IMR-90 (cell line): Measurements from ENCODE around the gene SLC25A3. TPM values are rescaled to one million over a fixed set of nuclear protein-coding genes. Genes with fewer than 3 reads are reported as not detected.

Source experiments
- ATAC-seq: fragments of 200-7000 bp; cut with Tn5 transposase; 2 replicates; pipeline ENCODE4 v1.9.1; 2020; ENCODE audit warnings: low read depth, mild to moderate bottlenecking, moderate library complexity
- BruUV-seq: library from RNA; stranded (reverse); fragments of 400-500 nt; replicated peaks from 2 replicates; lab custom pipeline; 2021; lab: Mats Ljungman, UMichigan
- CTCF ChIA-PET: fragments of 300-600 bp; formaldehyde crosslinking; extraction: SDS; loops from one replicate; lab custom pipeline; 2021; ENCODE audit warnings: antibody characterized with exemption; lab: Yijun Ruan, JAX
- POLR2A ChIA-PET: fragments of 300-600 bp; sonication (Branson Sonifier 250); formaldehyde crosslinking; loops from one replicate; lab custom pipeline; 2022; ENCODE audit warnings: antibody characterized with exemption; ENCODE audit not compliant: unreplicated experiment; lab: Charles Lee
- DNase-seq: peaks from one replicate; pipeline ENCODE4 v3.0.0; 2013
- H2AFZ ChIP-seq: replicated peaks from 2 replicates; pipeline ENCODE3; 2013; ENCODE audit warnings: low read length, mild to moderate bottlenecking; ENCODE audit not compliant: poor library complexity
- H2AK5ac ChIP-seq: 2 replicates; pipeline ENCODE4 v1.6.1; 2013; ENCODE audit warnings: low read depth, low read length, inconsistent platforms
- H2AK9ac ChIP-seq: replicated peaks from 2 replicates; pipeline ENCODE3; 2013; ENCODE audit warnings: mild to moderate bottlenecking, low read depth, low read length, moderate library complexity; ENCODE audit not compliant: poor library complexity
- H2BK120ac ChIP-seq: 2 replicates; pipeline ENCODE4 v1.6.1; 2013; ENCODE audit warnings: low read depth, low read length, inconsistent platforms
- H2BK15ac ChIP-seq: 3 replicates; pipeline ENCODE4 v1.6.1; 2013; ENCODE audit warnings: low read depth, low read length, inconsistent platforms
- H2BK20ac ChIP-seq: 2 replicates; pipeline ENCODE4 v1.6.1; 2013; ENCODE audit warnings: low read depth, mild to moderate bottlenecking, inconsistent platforms, low read length, moderate library complexity
- H2BK5ac ChIP-seq: 2 replicates; pipeline ENCODE4 v1.6.1; 2013; ENCODE audit warnings: mild to moderate bottlenecking, low read depth, low read length, inconsistent platforms; ENCODE audit not compliant: poor library complexity, severe bottlenecking
- H3K14ac ChIP-seq: replicated peaks from 2 replicates; pipeline ENCODE4 v1.6.1; 2013; ENCODE audit warnings: low read depth, low read length, inconsistent platforms
- H3K18ac ChIP-seq: 2 replicates; pipeline ENCODE4 v1.6.1; 2013; ENCODE audit warnings: low read depth, low read length, control low read depth
- H3K23ac ChIP-seq: 2 replicates; pipeline ENCODE4 v1.6.1; 2013; ENCODE audit warnings: low read depth, low read length, inconsistent platforms
- H3K27ac ChIP-seq: 2 replicates; pipeline ENCODE4 v1.5.1; 2013; ENCODE audit warnings: mild to moderate bottlenecking, control low read depth, low read length; ENCODE audit not compliant: insufficient read depth
- H3K27me3 ChIP-seq: 2 replicates; pipeline ENCODE4 v1.6.1; 2013; ENCODE audit warnings: low read length; ENCODE audit not compliant: control insufficient read depth, insufficient read depth
- H3K36me3 ChIP-seq: 2 replicates; pipeline ENCODE4 v1.6.1; 2013; ENCODE audit warnings: low read length, mixed read lengths; ENCODE audit not compliant: control insufficient read depth, insufficient read depth
- H3K4ac ChIP-seq: 2 replicates; pipeline ENCODE4 v1.6.1; 2013; ENCODE audit warnings: low read depth, low read length, inconsistent platforms
- H3K4me1 ChIP-seq: 2 replicates; pipeline ENCODE4 v1.6.1; 2013; ENCODE audit warnings: low read length, mixed read lengths; ENCODE audit not compliant: control insufficient read depth, insufficient read depth
- H3K4me2 ChIP-seq: 2 replicates; pipeline ENCODE4 v1.6.1; 2013; ENCODE audit warnings: low read depth, mild to moderate bottlenecking, control low read depth, low read length, moderate library complexity
- H3K4me3 ChIP-seq: 2 replicates; pipeline ENCODE4 v1.5.1; 2013; ENCODE audit warnings: low read depth, mild to moderate bottlenecking, control low read depth, low read length, moderate library complexity; ENCODE audit not compliant: insufficient read depth
- H3K56ac ChIP-seq: 2 replicates; pipeline ENCODE4 v1.6.1; 2013; ENCODE audit warnings: low read length, inconsistent platforms; ENCODE audit not compliant: insufficient read depth; ENCODE audit errors: extremely low read depth
- H3K79me1 ChIP-seq, 2 experiments: 2 replicates each; pipeline ENCODE4 v1.6.1; 2013; ENCODE audit warnings: low read length in 2 of 2, inconsistent platforms in 1 of 2, low read depth in 1 of 2
- H3K9ac ChIP-seq: 2 replicates; pipeline ENCODE4 v1.6.1; 2013; ENCODE audit warnings: low read depth, low read length, control low read depth
- H3K9me1 ChIP-seq: 2 replicates; pipeline ENCODE4 v1.6.1; 2013; ENCODE audit warnings: low read length, inconsistent platforms; ENCODE audit not compliant: insufficient read depth
- H3K9me3 ChIP-seq: 2 replicates; pipeline ENCODE4 v1.6.1; 2013; ENCODE audit warnings: low read length; ENCODE audit not compliant: control insufficient read depth, insufficient read depth
- H4K20me1 ChIP-seq: 2 replicates; pipeline ENCODE4 v1.6.1; 2013; ENCODE audit warnings: low read length, inconsistent platforms; ENCODE audit not compliant: insufficient read depth
- H4K5ac ChIP-seq: 2 replicates; pipeline ENCODE4 v1.6.1; 2013; ENCODE audit warnings: mild to moderate bottlenecking, low read depth, low read length, control low read depth
- H4K8ac ChIP-seq, 2 experiments: 2 replicates each; pipeline ENCODE4 v1.6.1; 2013; ENCODE audit warnings: low read depth in 2 of 2, low read length in 2 of 2, control low read depth in 1 of 2, inconsistent platforms in 1 of 2
- H4K91ac ChIP-seq: 2 replicates; pipeline ENCODE4 v1.6.1; 2013; ENCODE audit warnings: low read depth, low read length, inconsistent platforms; ENCODE audit not compliant: insufficient read depth
- MXI1 ChIP-seq: IDR thresholded peaks from 2 replicates; pipeline ENCODE4 v1.6.1; 2012; ENCODE audit warnings: low read depth, mild to moderate bottlenecking, low read length, moderate library complexity, borderline replicate concordance
- WGBS, 2 experiments: methylation state at CpG; one replicate each; pipeline versions ENCODE4 v1.1.5 to v1.1.7; 2013; ENCODE audit warnings: missing lambda C conversion rate in 2 of 2; ENCODE audit not compliant: insufficient read length in 1 of 2; ENCODE audit errors: extremely low coverage in 2 of 2; 5-methylcytosine and 5-hydroxymethylcytosine counted together
- dilution Hi-C: fragments of 300-500 bp; cut with HindIII; formaldehyde crosslinking; loops from one replicate; pipeline ENCODE4 v1.14.3; 2018; ENCODE audit warnings: low sequenced_read_pairs; ENCODE audit not compliant: unreplicated experiment
- in situ Hi-C: fragments of 300-500 bp; cut with MboI; formaldehyde crosslinking; loops from 3 replicates; pipeline ENCODE4 v1.14.3; 2019; ENCODE audit warnings: low sequenced_read_pairs, inconsistent platforms, mixed read lengths
- intact Hi-C: fragments of 100-400 bp; cut with micrococcal nuclease; formaldehyde crosslinking; loops from 2 replicates; pipeline ENCODE4 v1.10.0; 2022
- polyA plus RNA-seq, 3 experiments: library from polyadenylated mRNA; depleted of rRNA; stranded (reverse); fragments of >200 nt; gene quantifications; 2 replicates each; pipeline ENCODE4 v1.2.3, GENCODE V29; 2012; ENCODE audit warnings: low replicate concordance in 1 of 3
- total RNA-seq: library from RNA; depleted of rRNA; stranded (reverse); fragments of >200 nt; gene quantifications from 2 replicates; pipeline ENCODE4 v1.2.3, GENCODE V29; 2012

SLC25A3 gene
- total and polyA plus RNA-seq, 2 of the 4 experiments (the other 2 are of a cell fraction), result 657 to 861 TPM

GRCh38 chr12:98638009-98638408 is 44.5 kb downstream of the SLC25A3 start:
- BruUV-seq, result no TSS peak
- Histone ChIP-seq H2BK20ac (no peak overlapping the region), H3K56ac (no peak overlapping the region), H2BK15ac (no peak overlapping the region), H2BK5ac (no peak overlapping the region), H3K4me2 (no peak overlapping the region), H3K18ac (no peak overlapping the region), H3K79me1 (peaks cover 10 to 50% of the 10 kb centered on the region in 2 experiments), H3K4ac (no peak overlapping the region), H3K4me1 (peaks cover 6% of the 10 kb centered on the region; the same call in 1 of the 2 replicates), H4K91ac (no peak overlapping the region), H4K5ac (no peak overlapping the region), H2AK9ac (no peak overlapping the region), H3K9me1 (peaks cover 6% of the 10 kb centered on the region), H3K27ac (no peak overlapping the region), H3K9ac (no peak overlapping the region), H2AFZ (no peak overlapping the region), H3K14ac (no peak overlapping the region), H3K36me3 (peaks cover 8% of the 10 kb centered on the region), H4K20me1 (peaks cover 23% of the 10 kb centered on the region), H4K8ac (no peak overlapping the region), H2AK5ac (no peak overlapping the region), H3K9me3 (no peaks in the 10 kb centered on the region), H2BK120ac (no peak overlapping the region), H3K27me3 (no peaks in the 10 kb centered on the region), H3K4me3 (no peak overlapping the region), H3K23ac (no peak overlapping the region)
- ATAC-seq (no peak), DNase-seq (no peak)
- ChIA-PET CTCF (no interaction called here), POLR2A (no interaction called here)
- intact Hi-C loops, result no loop called here
- in situ Hi-C loops, result loop anchor here (5.0 kb wide), 1 partner anchor 36 kb away; no protein-coding TSS in a partner anchor
- WGBS, 2 experiments, result no CpG with 5 or more reads among the region's 2 CpGs
- dilution Hi-C loops, result no loop called here
- TF ChIP-seq MXI1, result no peak
